Mucosa of rectum (tissue), 2 donors: ENCODE results near the gene ZC3H10.
A peak's percentile ranks its signal among the peaks of the same experiment; 100 is the strongest.

Experiments used
- H3K27ac ChIP-seq, 2 donors: one replicate each; pipeline ENCODE4 v1.7.0; 2013; ENCODE audit warnings: inconsistent platforms in 2 of 2, low read depth in 2 of 2, low read length in 2 of 2
- H3K27me3 ChIP-seq, 2 donors: one replicate each; pipeline ENCODE4 v1.7.0; 2013; ENCODE audit warnings: low read length in 2 of 2; ENCODE audit not compliant: control insufficient read depth in 2 of 2, insufficient read depth in 2 of 2
- H3K36me3 ChIP-seq, 2 donors: one replicate each; pipeline ENCODE4 v1.7.0; 2013; ENCODE audit warnings: low read length in 2 of 2; ENCODE audit not compliant: control insufficient read depth in 2 of 2, insufficient read depth in 2 of 2
- H3K4me1 ChIP-seq, 2 donors: one replicate each; pipeline ENCODE4 v1.7.0; 2013; ENCODE audit warnings: low read length in 2 of 2, mild to moderate bottlenecking in 1 of 2; ENCODE audit not compliant: control insufficient read depth in 2 of 2, insufficient read depth in 2 of 2
- H3K4me3 ChIP-seq, 2 donors: one replicate each; pipeline ENCODE4 v1.7.0; 2013; ENCODE audit warnings: low read length in 2 of 2
- H3K9ac ChIP-seq, 2 donors: one replicate each; pipeline ENCODE4 v1.7.0; 2013; ENCODE audit warnings: low read length in 2 of 2, low read depth in 1 of 2, mild to moderate bottlenecking in 1 of 2
- H3K9me3 ChIP-seq, 2 donors: one replicate each; pipeline ENCODE4 v1.7.0; 2013; ENCODE audit warnings: low read length in 2 of 2; ENCODE audit not compliant: control insufficient read depth in 2 of 2
- donor health status: healthy.
- donor health status: Normal muscosa, but diverticular disease.

The ZC3H10 gene

GRCh38 chr12:56101045-56101444, 17.0 kb upstream of the ZC3H10 start:
- Histone ChIP-seq H3K4me3 (no peak overlapping the region), H3K27me3 (no peaks in the 10 kb centered on the region), H3K4me1 (peaks cover 13 to 22% of the 10 kb centered on the region in 2 donors), H3K9me3 (no peaks in the 10 kb centered on the region), H3K36me3 (peaks cover 36 to 45% of the 10 kb centered on the region in 2 donors), H3K9ac (no peak overlapping the region), H3K27ac (no peak overlapping the region)

DNA sequence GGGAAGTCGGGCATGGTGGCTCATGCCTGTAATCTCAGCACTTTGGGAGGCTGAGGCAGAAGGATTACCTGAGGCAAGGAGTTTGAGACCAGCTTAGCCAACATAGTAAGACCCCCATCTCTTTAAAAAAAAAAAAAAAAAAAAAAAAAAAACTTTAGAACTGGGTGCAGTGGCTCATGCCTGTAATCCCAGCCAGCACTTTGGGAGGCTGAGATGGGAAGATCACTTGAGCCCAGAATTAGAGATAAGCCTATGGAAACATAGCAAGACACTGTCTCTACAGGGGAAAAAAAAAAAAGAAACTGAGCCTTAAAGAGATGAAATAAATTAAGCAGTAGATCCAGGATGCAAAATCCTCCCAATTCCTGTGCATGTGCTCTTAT, 15.4 kb upstream of the ZC3H10 start:
- H3K4me1 ChIP-seq, result peaks cover 16 to 25% of the 10 kb centered on the region in 2 donors
- H3K9ac ChIP-seq, result no peak overlapping the region
- peaks cover 34 to 38% of the 10 kb centered on the region in 2 donors for H3K36me3 ChIP-seq
- H3K9me3 ChIP-seq, result no peaks in the 10 kb centered on the region
- H3K4me3 ChIP-seq, result no peak overlapping the region
- no peaks in the 10 kb centered on the region for H3K27me3 ChIP-seq
- no peak overlapping the region for H3K27ac ChIP-seq

DNA sequence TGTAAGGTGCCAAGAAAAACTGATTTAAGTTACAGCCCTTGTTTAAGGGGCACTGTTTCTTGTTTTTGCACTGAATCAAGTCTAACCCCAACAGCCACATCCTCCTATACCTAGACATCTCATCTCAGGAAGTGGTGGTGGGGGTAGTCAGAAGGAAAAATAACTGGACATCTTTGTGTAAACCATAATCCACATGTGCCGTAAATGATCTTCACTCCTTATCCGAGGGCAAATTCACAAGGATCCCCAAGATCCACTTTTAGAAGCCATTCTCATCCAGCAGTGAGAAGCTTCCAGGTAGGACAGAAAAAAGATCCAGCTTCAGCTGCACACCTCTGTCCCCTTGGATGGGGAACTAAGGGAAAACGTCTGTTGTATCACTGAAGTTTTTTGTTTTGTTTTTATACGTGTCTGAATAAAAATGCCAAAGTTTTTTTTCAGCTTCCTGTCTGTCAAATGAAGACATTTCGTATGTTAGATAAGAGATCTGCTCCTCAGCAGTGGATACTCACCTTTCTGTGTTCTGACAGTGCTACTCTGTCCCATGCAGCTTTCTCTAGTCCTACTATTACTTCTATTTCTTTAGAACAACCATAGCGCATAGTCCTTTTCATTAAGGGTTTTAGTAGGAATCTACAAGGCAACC, 14.9 kb upstream of the ZC3H10 start:
- Histone ChIP-seq H3K27ac (peak overlapping the region; percentile 87 to 89), H3K9ac (peak overlapping the region; percentile 82 to 83), H3K4me1 (peaks cover 16 to 25% of the 10 kb centered on the region in 2 donors), H3K36me3 (peaks cover 36 to 41% of the 10 kb centered on the region in 2 donors), H3K4me3 (peak overlapping the region; percentile 81 to 90), H3K9me3 (no peaks in the 10 kb centered on the region), H3K27me3 (no peaks in the 10 kb centered on the region)

- H3K9me3 ChIP-seq, result no peaks in the 10 kb centered on the region
- H3K4me3 ChIP-seq, result peak overlapping the region; percentile 81 to 90
- peaks cover 16 to 25% of the 10 kb centered on the region in 2 donors for H3K4me1 ChIP-seq
- H3K36me3 ChIP-seq, result peaks cover 42% of the 10 kb centered on the region in 2 donors
- no peaks in the 10 kb centered on the region for H3K27me3 ChIP-seq
- peak overlapping the region; percentile 87 to 89 for H3K27ac ChIP-seq
- H3K9ac ChIP-seq, result peak overlapping the region; percentile 82 to 83
Measured at GRCh38 chr12:56103823-56104108, 14.3 kb upstream of the ZC3H10 start.

DNA sequence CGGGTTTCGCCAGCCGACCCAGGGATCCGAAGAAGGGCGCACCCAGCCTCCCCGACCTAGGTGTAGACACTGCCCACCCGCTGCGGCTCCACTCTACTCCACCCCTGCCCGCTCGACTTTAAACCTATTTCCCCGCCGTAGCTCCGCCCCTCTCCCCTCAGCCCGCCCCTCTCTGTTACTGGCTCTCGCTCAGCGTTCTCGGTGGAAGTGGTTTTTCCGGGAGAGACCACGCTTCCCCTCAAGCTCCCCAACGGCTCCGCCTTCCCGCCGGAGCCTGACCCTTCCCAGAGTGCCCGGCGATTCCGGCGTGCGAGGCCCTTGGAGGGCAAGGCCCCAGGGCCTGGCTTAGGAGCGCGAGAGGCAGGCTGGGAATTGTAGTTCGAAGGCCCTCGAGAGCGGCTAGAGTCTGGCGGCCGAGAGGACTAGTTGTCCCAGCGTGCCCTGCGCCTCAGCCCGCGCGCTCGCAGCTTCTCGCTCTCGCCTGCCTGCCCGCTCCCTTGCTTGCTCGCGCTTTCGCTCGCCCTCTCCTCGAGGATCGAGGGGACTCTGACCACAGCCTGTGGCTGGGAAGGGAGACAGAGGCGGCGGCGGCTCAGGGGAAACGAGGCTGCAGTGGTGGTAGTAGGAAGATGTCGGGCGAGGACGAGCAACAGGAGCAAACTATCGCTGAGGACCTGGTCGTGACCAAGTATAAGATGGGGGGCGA, 13.8 kb upstream of the ZC3H10 start, which contains the start of gene PA2G4:
TSS of gene PA2G4 (plus strand) at position 451 of the 706 bp plus-strand sequence. CDS start at position 630, 179 bp downstream.
- Histone ChIP-seq H3K9ac (peak within 1 kb of the TSS; percentile 82 to 89), H3K27ac (peak within 1 kb of the TSS; percentile 87 to 89), H3K36me3 (peaks cover 42% of the 10 kb centered on the region in 2 donors), H3K4me3 (peak within 1 kb of the TSS; percentile 81 to 90), H3K9me3 (no peaks in the 10 kb centered on the region), H3K27me3 (no peaks in the 10 kb centered on the region), H3K4me1 (peaks cover 16 to 25% of the 10 kb centered on the region in 2 donors)

- no peaks in the 10 kb centered on the region for H3K9me3 ChIP-seq
- H3K4me3 ChIP-seq, result peak overlapping the region; percentile 81 to 90
- peak overlapping the region; percentile 82 to 89 for H3K9ac ChIP-seq
- peak overlapping the region; percentile 87 to 89 for H3K27ac ChIP-seq
- peaks cover 42 to 43% of the 10 kb centered on the region in 2 donors for H3K36me3 ChIP-seq
- peaks cover 16 to 25% of the 10 kb centered on the region in 2 donors for H3K4me1 ChIP-seq
- H3K27me3 ChIP-seq, result no peaks in the 10 kb centered on the region
Measured at GRCh38 chr12:56104815-56105608, 13.1 kb upstream of the ZC3H10 start.

- peaks cover 45 to 46% of the 10 kb centered on the region in 2 donors for H3K36me3 ChIP-seq
- H3K4me1 ChIP-seq, result peaks cover 16 to 25% of the 10 kb centered on the region in 2 donors
- H3K27me3 ChIP-seq, result no peaks in the 10 kb centered on the region
- H3K4me3 ChIP-seq, result peak overlapping the region; percentile 81 to 90
- H3K27ac ChIP-seq, result no peak overlapping the region
- no peaks in the 10 kb centered on the region for H3K9me3 ChIP-seq
- H3K9ac ChIP-seq, result peak overlapping the region; percentile 82 to 89
Measured at GRCh38 chr12:56105609-56105902, 12.5 kb upstream of the ZC3H10 start.

GRCh38 chr12:56107242-56107641, 10.8 kb upstream of the ZC3H10 start:
- Histone ChIP-seq H3K36me3 (peaks cover 45 to 51% of the 10 kb centered on the region in 2 donors), H3K4me1 (peaks cover 16 to 25% of the 10 kb centered on the region in 2 donors), H3K27me3 (no peaks in the 10 kb centered on the region), H3K9me3 (no peaks in the 10 kb centered on the region), H3K9ac (no peak overlapping the region), H3K27ac (no peak overlapping the region), H3K4me3 (no peak overlapping the region)

- no peaks in the 10 kb centered on the region for H3K9me3 ChIP-seq
- no peak overlapping the region for H3K27ac ChIP-seq
- peaks cover 49 to 64% of the 10 kb centered on the region in 2 donors for H3K36me3 ChIP-seq
- no peaks in the 10 kb centered on the region for H3K27me3 ChIP-seq
- H3K4me1 ChIP-seq, result peaks cover 8 to 10% of the 10 kb centered on the region in 2 donors
- no peak overlapping the region for H3K9ac ChIP-seq
- no peak overlapping the region for H3K4me3 ChIP-seq
Measured at GRCh38 chr12:56110571-56110970, 7.5 kb upstream of the ZC3H10 start.

GRCh38 chr12:56114084-56114483, 4.0 kb upstream of the ZC3H10 start:
- Histone ChIP-seq H3K4me3 (no peak overlapping the region), H3K27me3 (no peaks in the 10 kb centered on the region), H3K9ac (no peak overlapping the region)

More at GRCh38 chr12:56114084-56114483, 4.0 kb upstream of the ZC3H10 start:
- Histone ChIP-seq H3K4me1 (peaks cover 9 to 12% of the 10 kb centered on the region in 2 donors), H3K27ac (no peak overlapping the region), H3K36me3 (peaks cover 28 to 42% of the 10 kb centered on the region in 2 donors), H3K9me3 (no peaks in the 10 kb centered on the region)
